Inflammatory macrophage treated with lipopolysaccharide for 1 hour (primary cell): ENCODE data around the gene LSM3.
A peak's percentile ranks its signal among the peaks of the same experiment; 100 is the strongest.

Source experiments
- DNase-seq, 2 donors: peaks; one replicate each; pipeline ENCODE4 v3.0.0-alpha.2; 2020 to 2022

The LSM3 gene

DNA sequence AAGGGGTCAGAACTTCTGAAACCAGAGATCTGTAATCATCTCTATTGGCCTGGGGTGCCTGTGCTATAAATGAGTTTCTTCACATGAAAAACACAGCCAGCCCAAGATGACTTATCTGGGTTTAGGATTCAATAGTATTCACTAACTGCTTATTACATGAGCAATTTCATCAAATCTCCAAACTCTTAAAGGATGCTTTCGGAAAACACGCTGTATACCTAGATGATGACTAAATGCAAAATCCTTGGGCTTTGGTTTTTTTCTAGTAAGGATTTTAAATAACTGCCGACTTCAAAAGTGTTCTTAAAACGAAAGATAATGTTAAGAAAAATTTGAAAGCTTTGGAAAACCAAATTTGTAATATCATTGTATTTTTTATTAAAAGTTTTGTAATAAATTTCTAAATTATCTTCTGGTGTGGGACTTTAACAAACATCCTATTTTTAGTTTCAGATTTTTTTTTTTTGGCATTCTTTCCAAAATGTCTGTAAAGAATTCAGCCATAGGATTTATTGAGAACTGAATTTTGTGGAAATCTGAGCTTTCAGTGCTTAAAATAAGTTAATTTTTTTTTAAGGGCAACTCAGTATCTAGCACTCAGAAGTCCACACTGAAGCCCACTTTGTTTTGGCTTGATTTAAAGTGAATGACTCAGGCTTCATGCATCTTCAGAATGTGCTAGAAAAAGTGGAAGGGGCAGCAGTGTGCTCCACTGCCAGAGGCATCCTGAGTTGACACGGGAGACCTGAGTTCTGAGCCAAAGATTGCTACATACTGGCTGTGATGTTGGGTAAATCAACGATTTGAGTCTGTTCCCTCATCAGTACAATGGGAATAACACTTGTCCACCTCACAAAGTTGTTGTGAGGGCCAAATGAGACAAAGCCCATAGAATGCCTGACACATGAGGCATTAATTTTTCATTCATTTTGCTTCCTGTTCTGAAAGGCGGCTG is 35.1 kb upstream of the LSM3 start:
- no peak for DNase-seq

DNA sequence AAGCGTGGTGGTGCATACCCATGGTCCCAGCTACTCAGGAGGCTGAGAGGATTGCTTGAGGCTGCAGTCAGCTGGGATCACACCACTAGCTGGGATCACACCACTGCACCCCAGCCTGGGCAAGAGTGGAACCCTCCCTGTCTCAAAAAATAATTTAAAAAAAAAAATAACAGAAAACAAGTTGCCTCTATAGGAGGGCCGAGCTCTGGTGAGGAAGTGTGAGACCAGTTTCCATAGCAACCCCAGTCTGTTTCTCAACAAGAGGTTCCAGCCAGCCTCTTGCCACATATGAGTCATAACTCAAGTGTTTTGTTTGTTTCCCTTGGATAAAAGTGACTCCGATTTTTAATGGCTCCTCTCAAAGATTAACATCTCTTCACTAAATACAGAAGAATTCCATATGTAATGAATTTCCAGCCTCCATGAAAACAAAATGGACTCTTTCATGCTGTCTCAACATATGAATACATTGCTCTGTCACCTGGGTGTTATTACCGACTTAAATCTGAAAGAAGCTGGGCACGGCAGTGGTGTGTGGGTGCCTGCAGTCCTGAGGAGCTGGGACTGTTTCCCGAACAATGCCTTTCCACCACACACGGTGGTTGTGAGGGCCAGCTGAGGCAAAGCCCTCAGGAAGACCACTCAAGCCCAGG is 34.1 kb upstream of the LSM3 start:
- DNase-seq: peak; percentile 94 to 96

- no peak for DNase-seq
Measured at GRCh38 chr3:14145236-14145635, 33.4 kb upstream of the LSM3 start.

- DNase-seq: no peak
Measured at GRCh38 chr3:14145670-14146380, 32.8 kb upstream of the LSM3 start.

DNA sequence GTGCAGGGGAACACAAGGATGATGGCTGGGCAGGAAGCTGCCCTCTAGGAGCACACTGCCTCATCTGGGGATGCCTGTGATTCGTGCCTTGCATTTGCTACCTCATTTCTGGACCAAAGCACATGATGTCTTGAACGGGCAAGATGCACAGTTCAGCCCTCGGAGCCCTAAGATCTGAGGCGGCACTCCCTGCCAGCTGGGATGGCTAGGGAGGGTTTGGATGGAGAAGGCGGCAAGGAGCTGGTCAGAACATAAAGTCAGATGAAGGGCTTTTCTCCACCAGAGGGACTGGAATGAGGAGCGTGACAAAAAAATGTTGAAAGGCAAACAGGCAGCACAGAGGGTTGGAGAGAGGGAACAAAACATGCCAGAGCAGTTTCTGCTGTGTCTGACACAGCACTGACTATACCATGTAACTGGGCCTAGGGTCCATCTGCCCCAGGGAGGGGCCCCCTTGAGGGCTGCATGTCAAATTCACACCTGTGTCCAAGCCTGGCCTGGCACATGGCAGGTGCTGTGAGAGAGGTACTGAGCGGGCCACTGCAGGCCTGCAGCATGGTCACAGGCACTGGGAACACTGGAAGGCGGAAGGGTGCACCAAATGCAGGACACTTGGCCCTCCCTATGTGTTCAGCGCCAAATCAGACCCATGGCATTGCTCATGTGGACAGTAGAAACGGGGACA is 32.1 kb upstream of the LSM3 start:
- DNase-seq: no peak

- DNase-seq: peak; percentile 37 to 48
Measured at GRCh38 chr3:14147066-14147435, 31.6 kb upstream of the LSM3 start.

GRCh38 chr3:14147617-14148016 is 31.0 kb upstream of the LSM3 start:
- peak in 1 of 2 donors; percentile 36 for DNase-seq

GRCh38 chr3:14148041-14148985 is 30.3 kb upstream of the LSM3 start:
- no peak for DNase-seq

DNA sequence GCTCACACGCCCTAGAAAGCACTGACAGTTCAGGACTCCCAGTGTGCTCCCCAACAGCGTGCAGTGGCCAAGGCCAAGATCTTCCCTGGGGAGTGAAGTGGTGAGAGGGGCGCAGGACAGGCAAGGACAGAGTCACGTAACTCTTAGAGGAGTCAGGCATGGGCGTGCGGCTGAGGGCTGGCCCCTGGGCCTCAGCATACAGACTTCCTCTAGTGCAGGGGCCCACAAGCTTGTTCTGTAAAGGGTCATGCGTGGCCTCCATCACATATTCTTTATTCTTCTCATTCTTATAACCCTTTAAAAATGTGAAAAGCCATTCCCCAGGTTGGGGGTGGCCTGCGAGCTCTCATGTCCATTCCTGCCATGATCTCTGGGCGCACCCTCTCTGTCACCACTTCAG is 28.5 kb upstream of the LSM3 start:
- DNase-seq: no peak

DNA sequence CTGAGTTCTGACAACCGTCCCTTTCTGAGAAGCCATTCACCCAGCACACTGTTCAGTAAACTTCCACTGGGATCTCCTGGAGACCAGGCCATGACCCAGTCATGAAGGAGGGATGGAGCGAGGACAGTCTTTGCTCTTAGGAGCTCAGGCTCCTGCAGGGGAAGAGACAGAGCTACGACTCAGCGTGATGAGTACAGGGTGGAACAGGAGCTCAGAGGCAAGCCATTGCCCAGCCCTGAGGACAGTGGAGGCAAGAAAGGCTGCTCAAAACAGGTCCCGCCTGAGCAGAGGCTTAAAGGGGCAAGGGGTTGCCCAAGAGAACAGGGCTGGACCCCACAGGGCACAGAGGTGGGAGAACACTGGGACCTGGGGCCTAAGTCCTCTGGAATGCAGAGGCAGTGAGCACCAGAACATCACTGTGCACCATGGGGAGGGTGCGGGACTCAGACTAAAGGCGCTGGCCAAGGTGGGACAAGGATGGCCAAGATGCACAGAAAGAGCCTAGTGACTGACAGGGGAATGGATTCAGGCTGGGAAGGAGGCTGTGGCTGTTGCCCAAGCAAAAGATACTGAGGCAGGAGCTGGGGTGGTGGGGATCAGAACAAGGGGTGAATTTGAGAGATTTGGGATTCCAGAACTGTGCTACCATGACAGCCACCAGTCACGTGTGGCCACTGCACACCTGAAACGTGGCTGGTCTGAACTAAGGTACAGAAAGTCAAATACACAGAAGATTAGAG is 28.0 kb upstream of the LSM3 start:
- no peak for DNase-seq

- DNase-seq: no peak
Measured at GRCh38 chr3:14151471-14152083, 27.0 kb upstream of the LSM3 start.

DNA sequence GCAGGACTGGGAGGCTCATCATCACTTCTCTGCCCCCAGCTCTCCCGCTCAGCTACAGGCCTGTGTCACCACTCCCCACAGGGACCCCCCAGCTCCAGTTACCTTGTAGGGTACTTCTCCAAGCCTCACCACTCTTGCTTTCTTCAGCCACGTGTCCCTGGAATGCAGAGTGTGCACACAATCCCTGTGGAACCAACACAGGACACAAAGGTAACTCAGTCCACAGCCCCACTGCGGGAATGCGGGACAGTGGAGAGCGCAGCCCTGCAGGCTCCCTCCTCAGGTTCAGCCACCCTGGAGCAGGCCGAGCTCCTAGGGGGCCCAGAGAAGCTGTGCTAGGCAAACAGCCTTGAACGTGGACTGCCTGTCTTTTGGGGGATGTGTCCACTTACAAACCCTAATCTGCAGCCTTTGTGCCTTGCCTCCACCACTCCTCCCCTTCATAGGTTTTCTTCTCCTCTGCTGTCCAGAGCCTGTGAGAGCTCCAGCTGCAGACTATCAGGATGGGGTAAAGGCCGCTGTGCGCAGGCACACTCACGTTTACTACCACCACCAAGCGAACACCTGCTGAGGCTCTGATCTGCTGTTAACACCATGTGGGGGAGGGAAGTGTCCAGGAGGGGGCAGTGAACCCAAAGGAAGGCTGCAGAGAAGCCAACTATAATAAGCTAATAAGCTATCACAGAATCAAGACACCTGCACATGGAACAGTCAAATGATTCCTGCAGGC is 26.2 kb upstream of the LSM3 start:
- DNase-seq: no peak

DNA sequence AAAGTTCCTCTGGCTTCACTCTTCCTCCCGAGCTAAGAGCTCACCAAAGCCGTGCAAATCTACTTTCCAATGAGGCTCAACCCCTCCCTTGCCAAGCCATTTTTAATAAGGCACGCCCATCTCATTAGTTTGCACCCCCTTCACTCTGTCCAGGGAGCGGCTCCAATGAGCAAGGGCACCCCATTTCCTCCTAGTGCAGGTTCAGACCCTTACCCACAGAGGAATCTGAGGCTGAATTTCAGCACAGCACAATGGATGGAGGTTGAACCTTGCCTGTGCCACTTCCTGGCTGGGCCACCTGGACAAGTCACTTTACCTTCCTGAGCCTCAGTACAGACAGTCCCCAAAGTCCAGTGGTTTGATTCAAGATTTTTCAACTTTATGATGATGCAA is 25.7 kb upstream of the LSM3 start:
- no peak for DNase-seq

- DNase-seq: no peak
Measured at GRCh38 chr3:14153663-14154062, 25.0 kb upstream of the LSM3 start.

- peak; percentile 27 to 87 for DNase-seq
Measured at GRCh38 chr3:14154276-14154675, 24.3 kb upstream of the LSM3 start.

DNA sequence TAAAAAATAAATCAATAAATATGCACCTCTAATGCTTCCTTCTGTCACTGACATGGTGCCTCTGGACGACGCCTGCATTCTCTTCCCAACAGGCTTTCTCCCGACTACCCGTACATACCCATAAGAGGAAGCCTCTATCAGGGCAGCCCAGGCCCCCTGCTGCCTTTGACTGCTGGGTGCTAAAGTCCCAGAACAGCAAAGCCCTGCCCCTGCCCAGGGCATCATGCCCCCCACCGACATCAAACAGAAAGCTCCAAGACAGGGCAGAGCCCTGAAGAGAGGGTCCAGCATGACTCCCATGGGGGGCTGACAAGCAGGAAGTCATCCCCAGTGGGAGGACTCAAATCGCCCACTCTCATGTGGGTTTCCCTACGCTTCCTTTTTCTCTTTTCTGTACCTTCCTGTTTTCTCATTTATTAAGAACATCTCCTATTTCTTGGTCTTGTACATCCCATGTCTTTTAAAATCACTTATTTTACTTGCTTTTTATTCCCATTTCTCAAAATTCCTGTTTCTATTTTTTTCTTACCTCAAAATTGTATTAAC is 23.6 kb upstream of the LSM3 start:
- DNase-seq: peak; percentile 55 to 74

DNA sequence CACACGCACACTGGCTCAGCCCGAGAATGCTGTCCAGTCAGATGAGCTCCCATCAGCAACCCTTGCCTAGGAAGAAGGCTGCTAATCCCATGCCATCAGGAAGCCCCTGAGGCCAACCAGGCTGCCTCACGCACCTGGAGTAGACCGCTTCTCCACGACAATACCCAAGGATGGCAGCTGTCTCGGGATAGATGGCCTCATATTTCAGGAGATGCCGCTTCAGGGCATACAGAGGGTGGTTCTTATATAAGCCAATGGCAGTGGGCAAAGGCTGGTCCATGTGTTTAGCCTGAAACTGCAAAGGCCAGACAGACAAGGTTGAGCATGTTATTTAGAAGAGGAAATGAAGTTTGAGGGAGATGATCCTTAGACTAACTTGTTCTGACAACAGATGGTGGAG is 22.4 kb upstream of the LSM3 start:
- no peak for DNase-seq

DNA sequence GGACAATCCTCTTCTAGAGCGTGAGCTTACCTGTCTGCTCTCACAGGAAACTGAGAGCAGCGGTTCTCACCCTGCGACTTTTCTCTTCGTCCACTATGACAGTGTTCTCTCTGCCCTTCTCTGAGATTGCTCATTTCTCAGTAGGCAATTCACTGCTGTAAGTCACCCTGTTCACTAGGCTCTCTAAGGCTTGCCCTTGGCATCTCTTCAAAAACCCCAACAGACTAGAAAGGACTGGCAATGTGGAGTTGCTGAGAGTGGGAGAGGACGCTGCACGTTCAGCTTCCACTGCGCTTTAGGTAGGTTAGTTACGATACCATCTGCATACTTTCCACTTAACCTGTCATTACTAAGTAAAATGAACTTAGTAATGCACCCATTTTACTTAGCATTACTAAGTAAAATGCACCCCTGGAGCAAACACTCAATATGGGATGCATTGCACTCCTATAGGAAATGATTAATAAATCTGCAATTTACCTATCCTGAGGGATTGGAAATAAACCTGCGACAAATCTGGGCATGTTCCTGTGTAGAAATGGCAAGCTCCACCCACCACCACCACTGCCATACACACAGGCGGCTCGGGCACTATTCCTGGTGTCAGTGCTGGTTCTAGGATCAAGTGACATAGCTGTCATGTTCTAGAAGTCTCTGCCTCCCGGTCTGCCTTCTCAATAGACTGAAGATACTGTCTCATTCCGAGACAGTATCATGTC is 21.6 kb upstream of the LSM3 start:
- DNase-seq: no peak

GRCh38 chr3:14157951-14158350 is 20.7 kb upstream of the LSM3 start:
- no peak for DNase-seq
